Natural killer cell (primary cell): Measurements from ENCODE around the gene XRCC4. TPM values are rescaled to one million over a fixed set of nuclear protein-coding genes. Genes with fewer than 3 reads are reported as not detected.
A peak's percentile ranks its signal among the peaks of the same experiment; 100 is the strongest.
"Not testable (repeated sequence)": the region's sequence is repeated elsewhere in the genome, so short reads cannot be mapped to it uniquely, and the experiment has no call there.

ENCODE experiments used
- ATAC-seq, 3 donors: fragments of 150-1000 bp in 2 of 3; fragments of 200-7000 bp in 1 of 3; cut with Tn5 transposase; 1 replicate in 1 of 3; 2 replicates in 2 of 3; pipeline ENCODE4 v1.10.0; 2021; ENCODE audit warnings: mild to moderate bottlenecking in 2 of 3, moderate library complexity in 2 of 3
- DNase-seq, 2 donors: peaks; one replicate each; pipeline versions ENCODE4 v3.0.0 to v3.0.0-alpha.2; 2013 to 2021; ENCODE audit warnings: mixed read lengths in 1 of 2
- H3K27ac ChIP-seq: one replicate; pipeline ENCODE4 v1.5.1; 2013; ENCODE audit warnings: mild to moderate bottlenecking, low read length
- H3K27me3 ChIP-seq: one replicate; pipeline ENCODE4 v1.6.1; 2013; ENCODE audit warnings: low read length; ENCODE audit not compliant: control insufficient read depth, insufficient read depth
- H3K36me3 ChIP-seq: one replicate; pipeline ENCODE4 v1.6.1; 2013; ENCODE audit warnings: low read length; ENCODE audit not compliant: control insufficient read depth, insufficient read depth
- H3K4me1 ChIP-seq: one replicate; pipeline ENCODE4 v1.6.1; 2013; ENCODE audit warnings: low read length; ENCODE audit not compliant: control insufficient read depth, insufficient read depth
- H3K4me3 ChIP-seq: one replicate; pipeline ENCODE4 v1.5.1; 2013; ENCODE audit warnings: low read length
- H3K9me3 ChIP-seq: one replicate; pipeline ENCODE4 v1.6.1; 2013; ENCODE audit warnings: low read length; ENCODE audit not compliant: control insufficient read depth, insufficient read depth
- H3K27ac Mint-ChIP-seq, 2 donors: one replicate each; pipeline ENCODE4 v1.8.0; 2022; ENCODE audit warnings: mild to moderate bottlenecking in 2 of 2, mixed read lengths in 2 of 2, moderate library complexity in 1 of 2
- H3K27me3 Mint-ChIP-seq, 2 donors: one replicate each; pipeline ENCODE4 v1.8.0; 2022; ENCODE audit warnings: low read depth in 2 of 2, mixed read lengths in 2 of 2
- H3K36me3 Mint-ChIP-seq: one replicate; pipeline ENCODE4 v1.8.0; 2022; ENCODE audit warnings: mixed read lengths
- H3K4me1 Mint-ChIP-seq, 2 donors: one replicate each; pipeline ENCODE4 v1.8.0; 2022; ENCODE audit warnings: mixed read lengths in 2 of 2
- H3K4me3 Mint-ChIP-seq: one replicate; pipeline ENCODE4 v1.8.0; 2022; ENCODE audit warnings: mild to moderate bottlenecking, moderate library complexity, mixed read lengths
- H3K9me3 Mint-ChIP-seq, 2 donors: one replicate each; pipeline ENCODE4 v1.8.0; 2022; ENCODE audit warnings: mixed read lengths in 2 of 2
- WGBS: methylation state at CpG from one replicate; pipeline ENCODE4 v1.1.7; 2013; ENCODE audit warnings: missing lambda C conversion rate; ENCODE audit not compliant: insufficient coverage; 5-methylcytosine and 5-hydroxymethylcytosine counted together
- intact Hi-C: fragments of 100-400 bp; cut with micrococcal nuclease; formaldehyde crosslinking; loops from one replicate; pipeline ENCODE4 v1.14.2; 2022
- total RNA-seq, 4 donors: library from RNA; stranded (reverse); fragments of 120-200 nt in 1 of 4; gene quantifications; one replicate each; pipeline versions ENCODE4 v1.2.3 to v1.2.4, GENCODE V29; 2013 to 2022
- TF ChIP-seq, protein P1 (sequence below): fragments of 200-600 bp; IDR thresholded peaks from one replicate; pipeline ENCODE4 v1.8.0; 2022; ENCODE audit warnings: antibody characterized with exemption

XRCC4 gene
- total RNA-seq, 3 donors from 2014 or later (not counting 1 experiment from before 2014, with no cell fraction given), result 6.0 to 8.6 (median 7.0) TPM

DNA sequence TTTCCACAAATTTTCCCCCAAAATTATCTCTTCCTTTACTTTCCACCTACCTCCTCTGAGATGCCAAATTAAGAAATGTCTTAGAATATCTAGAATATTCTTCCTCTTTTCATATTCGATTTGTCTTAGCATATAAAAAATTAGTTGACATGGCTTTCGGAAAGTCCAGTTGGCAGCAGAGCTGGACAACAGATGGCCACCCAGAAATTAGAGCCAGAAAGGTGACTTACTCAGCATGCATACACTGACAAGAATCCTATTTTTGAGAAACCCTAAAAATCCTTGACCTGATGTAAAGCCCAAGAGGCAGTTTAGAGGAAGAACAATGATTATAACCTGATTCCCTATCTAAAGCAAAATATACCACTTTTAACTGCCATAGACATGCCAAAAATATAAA, 22.2 kb upstream of the XRCC4 start:
- intact Hi-C loops, result no loop called here
- Mint-ChIP-seq H3K27me3 (no peaks in the 10 kb centered on the region), H3K9me3 (no peaks in the 10 kb centered on the region), H3K36me3 (peaks cover 6% of the 10 kb centered on the region), H3K4me1 (peaks cover 32 to 35% of the 10 kb centered on the region in 2 donors), H3K27ac (peak overlapping the region in 1 of 2 donors; percentile 50), H3K4me3 (no peak overlapping the region)
- Histone ChIP-seq H3K27me3 (no peaks in the 10 kb centered on the region), H3K36me3 (peaks cover 32% of the 10 kb centered on the region), H3K4me3 (no peak overlapping the region), H3K4me1 (no peaks in the 10 kb centered on the region), H3K9me3 (no peaks in the 10 kb centered on the region), H3K27ac (no peak overlapping the region)
- DNase-seq, result no peak
- TF ChIP-seq, protein P1, sequence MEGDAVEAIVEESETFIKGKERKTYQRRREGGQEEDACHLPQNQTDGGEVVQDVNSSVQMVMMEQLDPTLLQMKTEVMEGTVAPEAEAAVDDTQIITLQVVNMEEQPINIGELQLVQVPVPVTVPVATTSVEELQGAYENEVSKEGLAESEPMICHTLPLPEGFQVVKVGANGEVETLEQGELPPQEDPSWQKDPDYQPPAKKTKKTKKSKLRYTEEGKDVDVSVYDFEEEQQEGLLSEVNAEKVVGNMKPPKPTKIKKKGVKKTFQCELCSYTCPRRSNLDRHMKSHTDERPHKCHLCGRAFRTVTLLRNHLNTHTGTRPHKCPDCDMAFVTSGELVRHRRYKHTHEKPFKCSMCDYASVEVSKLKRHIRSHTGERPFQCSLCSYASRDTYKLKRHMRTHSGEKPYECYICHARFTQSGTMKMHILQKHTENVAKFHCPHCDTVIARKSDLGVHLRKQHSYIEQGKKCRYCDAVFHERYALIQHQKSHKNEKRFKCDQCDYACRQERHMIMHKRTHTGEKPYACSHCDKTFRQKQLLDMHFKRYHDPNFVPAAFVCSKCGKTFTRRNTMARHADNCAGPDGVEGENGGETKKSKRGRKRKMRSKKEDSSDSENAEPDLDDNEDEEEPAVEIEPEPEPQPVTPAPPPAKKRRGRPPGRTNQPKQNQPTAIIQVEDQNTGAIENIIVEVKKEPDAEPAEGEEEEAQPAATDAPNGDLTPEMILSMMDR, result no peak
- WGBS, result 95% methylated on average over 2 of the region's 2 CpGs
- ATAC-seq, result no peak

DNA sequence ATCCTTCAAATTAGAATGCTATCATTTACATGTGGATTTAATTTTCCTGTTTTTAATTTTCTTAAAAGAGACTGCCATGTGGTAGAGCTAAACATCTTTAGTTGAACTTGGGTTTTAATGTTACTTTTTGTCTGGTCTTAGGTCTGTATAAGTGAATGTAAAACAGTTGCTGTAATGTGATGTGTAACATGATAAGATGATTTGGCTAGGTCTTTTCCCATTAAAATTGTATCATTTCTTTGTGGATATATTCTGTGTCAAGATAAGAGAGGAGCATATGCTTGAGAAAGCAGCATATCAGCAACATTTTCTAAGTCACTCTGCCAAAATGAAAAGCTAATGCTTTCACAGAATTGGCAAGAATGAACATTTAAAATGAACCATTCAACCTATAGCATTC, 18.6 kb upstream of the XRCC4 start:
- TF ChIP-seq, protein P1, result no peak
- H3K36me3 ChIP-seq, result peaks cover 31% of the 10 kb centered on the region
- no peaks in the 10 kb centered on the region for H3K27me3 Mint-ChIP-seq
- H3K36me3 Mint-ChIP-seq, result peaks cover 6% of the 10 kb centered on the region
- no peaks in the 10 kb centered on the region for H3K9me3 ChIP-seq
- no peaks in the 10 kb centered on the region for H3K27me3 ChIP-seq
- no peak overlapping the region for H3K27ac ChIP-seq
- no peak for DNase-seq
- intact Hi-C loops, result no loop called here
- no peak for ATAC-seq
- peak overlapping the region; percentile 7 for H3K4me3 Mint-ChIP-seq
- H3K4me3 ChIP-seq, result no peak overlapping the region
- peak overlapping the region; percentile 59 to 82 for H3K27ac Mint-ChIP-seq
- H3K4me1 Mint-ChIP-seq, result peaks cover 31 to 35% of the 10 kb centered on the region in 2 donors
- H3K9me3 Mint-ChIP-seq, result no peaks in the 10 kb centered on the region
- no peaks in the 10 kb centered on the region for H3K4me1 ChIP-seq

- H3K4me3 ChIP-seq, result no peak overlapping the region
- ATAC-seq (peak in 1 of 3 donors; percentile 29), DNase-seq (no peak)
- Mint-ChIP-seq H3K27me3 (no peaks in the 10 kb centered on the region), H3K4me1 (peaks cover 29 to 35% of the 10 kb centered on the region in 2 donors), H3K27ac (peak overlapping the region; percentile 59 to 82), H3K4me3 (peak overlapping the region; percentile 22), H3K9me3 (no peaks in the 10 kb centered on the region), H3K36me3 (peaks cover under 1% of the 10 kb centered on the region)
- H3K27ac ChIP-seq, result no peak overlapping the region
- TF ChIP-seq, protein P1, result no peak
- intact Hi-C loops, result no loop called here
- WGBS, result 50% methylated on average over 1 of the region's 2 CpGs
- H3K4me1 ChIP-seq, result no peaks in the 10 kb centered on the region
- peaks cover 32% of the 10 kb centered on the region for H3K36me3 ChIP-seq
- no peaks in the 10 kb centered on the region for H3K9me3 ChIP-seq
- no peaks in the 10 kb centered on the region for H3K27me3 ChIP-seq
Observed at GRCh38 chr5:83059341-83059740, 18.0 kb upstream of the XRCC4 start.

GRCh38 chr5:83066548-83067110, 10.7 kb upstream of the XRCC4 start:
- intact Hi-C loops, result no loop called here
- H3K4me3 Mint-ChIP-seq, result no peak overlapping the region
- H3K4me1 ChIP-seq, result no peaks in the 10 kb centered on the region
- H3K36me3 ChIP-seq, result peaks cover 13% of the 10 kb centered on the region
- DNase-seq (no peak), ATAC-seq (no peak)
- H3K27ac ChIP-seq, result no peak overlapping the region
- 99% methylated on average over 3 of the region's 3 CpGs for WGBS
- no peaks in the 10 kb centered on the region for H3K9me3 Mint-ChIP-seq
- H3K36me3 Mint-ChIP-seq, result no peaks in the 10 kb centered on the region
- H3K27me3 ChIP-seq, result no peaks in the 10 kb centered on the region
- H3K27me3 Mint-ChIP-seq, result no peaks in the 10 kb centered on the region
- TF ChIP-seq, protein P1, result no peak
- no peaks in the 10 kb centered on the region for H3K9me3 ChIP-seq
- H3K4me3 ChIP-seq, result no peak overlapping the region
- H3K4me1 Mint-ChIP-seq, result peaks cover 44 to 48% of the 10 kb centered on the region in 2 donors
- peak overlapping the region; percentile 27 to 62 for H3K27ac Mint-ChIP-seq

- H3K4me3 ChIP-seq, ATAC-seq, H3K9me3 Mint-ChIP-seq, H3K27ac Mint-ChIP-seq, H3K4me1 ChIP-seq, H3K27me3 ChIP-seq, H3K4me3 Mint-ChIP-seq, intact Hi-C loops, H3K36me3 Mint-ChIP-seq, H3K9me3 ChIP-seq, DNase-seq, H3K27ac ChIP-seq, H3K27me3 Mint-ChIP-seq: not testable (repeated sequence)
- peaks cover 51 to 55% of the 10 kb centered on the region in 2 donors for H3K4me1 Mint-ChIP-seq
- H3K36me3 ChIP-seq, result peaks cover 13% of the 10 kb centered on the region
- 96% methylated on average over 4 of the region's 4 CpGs for WGBS
Observed at GRCh38 chr5:83067377-83067776, 10.0 kb upstream of the XRCC4 start.
